HUES64 (cell line): Measurements from ENCODE around the gene SQSTM1.

Experiments used
- H3K27ac ChIP-seq: 2 replicates; pipeline ENCODE4 v1.7.0; 2013; ENCODE audit warnings: low read depth, low read length, inconsistent platforms
- H3K27me3 ChIP-seq: 2 replicates; pipeline ENCODE4 v1.6.1; 2013; ENCODE audit warnings: mild to moderate bottlenecking, low read length; ENCODE audit not compliant: insufficient read depth
- H3K36me3 ChIP-seq: 2 replicates; pipeline ENCODE4 v1.6.1; 2013; ENCODE audit warnings: mild to moderate bottlenecking, low read length; ENCODE audit not compliant: insufficient read depth
- H3K4me1 ChIP-seq: 2 replicates; pipeline ENCODE4 v1.6.1; 2013; ENCODE audit warnings: mild to moderate bottlenecking, low read length, moderate library complexity; ENCODE audit not compliant: insufficient read depth
- H3K4me3 ChIP-seq: 2 replicates; pipeline ENCODE4 v1.5.1; 2013; ENCODE audit warnings: mild to moderate bottlenecking, low read length, moderate library complexity
- H3K9ac ChIP-seq: 2 replicates; pipeline ENCODE4 v1.6.1; 2013; ENCODE audit warnings: mild to moderate bottlenecking, low read depth, low read length
- H3K9me3 ChIP-seq: 2 replicates; pipeline ENCODE4 v1.6.1; 2013; ENCODE audit warnings: low read depth, low read length; ENCODE audit not compliant: insufficient read depth
- WGBS: fragments of 150-250, 120-280 bp; methylation state at CpG from one replicate; pipeline ENCODE4 v1.1.7; 2013; ENCODE audit warnings: missing lambda C conversion rate; 5-methylcytosine and 5-hydroxymethylcytosine counted together

The SQSTM1 gene

GRCh38 chr5:179795049-179795862 lies 25.4 kb upstream of the SQSTM1 start:
- WGBS: 5% methylated on average over 53 of the region's 53 CpGs
- Histone ChIP-seq H3K4me3 (peak overlapping the region; percentile 80), H3K9me3 (no peaks in the 10 kb centered on the region), H3K27me3 (peaks cover 3% of the 10 kb centered on the region; the same call in 1 of the 2 replicates), H3K4me1 (peaks cover 5% of the 10 kb centered on the region), H3K9ac (peak overlapping the region; percentile 75), H3K36me3 (peaks cover 24% of the 10 kb centered on the region), H3K27ac (peak overlapping the region; percentile 46; the same call in 1 of the 2 replicates)

DNA sequence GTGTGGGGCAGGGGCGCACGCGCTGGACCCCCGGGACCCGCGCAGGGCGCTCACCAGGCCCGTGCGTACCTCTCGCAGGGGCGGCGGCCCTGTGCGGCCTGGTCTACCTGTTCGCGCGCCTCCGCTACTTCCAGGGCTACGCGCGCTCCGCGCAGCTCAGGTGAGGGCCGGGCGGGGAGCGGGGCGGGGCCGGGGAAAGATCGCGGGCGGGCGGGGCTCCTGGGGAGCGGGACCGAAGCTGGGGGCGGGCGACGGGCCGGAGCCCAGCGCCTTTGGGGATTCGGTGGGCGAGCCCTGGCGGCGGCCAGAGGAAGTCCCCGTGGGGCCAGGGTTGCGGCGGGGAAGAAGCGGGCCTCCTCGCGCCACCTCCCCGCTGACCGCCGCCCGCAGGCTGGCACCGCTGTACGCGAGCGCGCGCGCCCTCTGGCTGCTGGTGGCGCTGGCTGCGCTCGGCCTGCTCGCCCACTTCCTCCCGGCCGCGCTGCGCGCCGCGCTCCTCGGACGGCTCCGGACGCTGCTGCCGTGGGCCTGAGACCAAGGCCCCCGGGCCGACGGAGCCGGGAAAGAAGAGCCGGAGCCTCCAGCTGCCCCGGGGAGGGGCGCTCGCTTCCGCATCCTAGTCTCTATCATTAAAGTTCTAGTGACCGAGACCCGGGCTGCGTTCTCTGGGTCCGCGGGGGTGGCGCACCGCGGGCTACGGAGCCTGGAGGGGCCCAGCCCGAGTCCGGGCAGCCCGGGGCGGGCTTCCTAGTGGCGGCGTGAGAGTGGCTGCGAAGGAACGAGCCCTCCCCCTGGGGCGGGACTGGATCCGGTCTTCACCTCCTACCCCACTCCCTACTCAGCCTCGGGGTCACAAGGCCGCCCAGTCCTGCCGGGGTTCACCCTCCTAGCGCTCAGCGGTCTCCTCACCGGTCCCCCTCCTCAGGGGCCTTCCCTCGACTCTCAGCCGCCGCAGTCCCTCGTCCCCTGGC lies 24.6 kb upstream of the SQSTM1 start:
- Histone ChIP-seq H3K27ac (peak overlapping the region; percentile 62), H3K9me3 (no peaks in the 10 kb centered on the region), H3K36me3 (peaks cover 24% of the 10 kb centered on the region), H3K27me3 (peaks cover 3% of the 10 kb centered on the region; the same call in 1 of the 2 replicates), H3K9ac (peak overlapping the region; percentile 84), H3K4me1 (peaks cover 5% of the 10 kb centered on the region), H3K4me3 (peak overlapping the region; percentile 80)
- 1% methylated on average over 113 of the region's 113 CpGs for WGBS

DNA sequence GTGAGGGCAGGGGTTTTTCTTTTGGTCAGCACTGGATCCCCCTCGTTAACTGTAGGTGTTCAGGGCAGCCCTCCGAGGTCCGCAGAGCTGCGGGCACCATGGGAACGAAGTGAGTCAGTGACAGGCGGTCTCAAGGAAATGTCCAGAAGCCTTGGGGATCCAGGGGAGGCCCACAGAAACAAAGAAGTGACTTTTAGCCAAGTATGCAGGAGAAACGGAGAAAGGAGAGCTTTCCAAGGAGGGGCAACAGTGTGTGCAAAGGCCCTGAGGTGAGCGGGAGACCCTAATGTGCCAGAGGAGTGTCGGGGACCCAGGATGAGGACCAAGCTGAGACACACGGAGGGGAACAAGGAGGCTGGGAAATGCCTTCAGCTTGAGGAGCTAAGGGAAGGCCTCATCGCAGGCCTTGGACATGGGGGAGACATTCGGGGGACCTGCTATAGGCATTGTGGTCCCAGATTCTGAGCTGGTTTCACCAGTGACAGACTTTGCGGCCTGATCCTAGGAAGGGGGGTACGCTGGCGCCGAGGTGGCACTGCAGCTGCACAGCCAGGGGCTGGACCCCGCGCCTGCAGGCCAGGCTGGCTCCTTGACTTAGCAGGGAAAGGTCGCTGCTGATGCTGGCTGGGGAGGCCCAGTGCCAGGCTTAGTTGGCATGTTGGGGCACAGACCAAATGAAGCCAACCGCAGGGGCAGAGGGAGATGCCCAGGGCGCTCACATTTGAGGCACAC lies 23.7 kb upstream of the SQSTM1 start:
- H3K4me3 ChIP-seq: peak overlapping the region; percentile 80
- peaks cover 24% of the 10 kb centered on the region for H3K36me3 ChIP-seq
- H3K9ac ChIP-seq: peak overlapping the region; percentile 84
- peaks cover 3% of the 10 kb centered on the region; the same call in 1 of the 2 replicates for H3K27me3 ChIP-seq
- 88% methylated on average over 21 of the region's 21 CpGs for WGBS
- peak overlapping the region; percentile 62; the same call in 1 of the 2 replicates for H3K27ac ChIP-seq
- H3K9me3 ChIP-seq: no peaks in the 10 kb centered on the region
- peaks cover 5% of the 10 kb centered on the region for H3K4me1 ChIP-seq

GRCh38 chr5:179797741-179798140 lies 23.0 kb upstream of the SQSTM1 start:
- 96% methylated on average over 30 of the region's 30 CpGs for WGBS
- Histone ChIP-seq H3K27me3 (peaks cover 3% of the 10 kb centered on the region; the same call in 1 of the 2 replicates), H3K36me3 (peaks cover 24% of the 10 kb centered on the region), H3K9ac (no peak overlapping the region), H3K27ac (no peak overlapping the region), H3K4me3 (no peak overlapping the region), H3K4me1 (peaks cover 9% of the 10 kb centered on the region), H3K9me3 (no peaks in the 10 kb centered on the region)

- Histone ChIP-seq H3K4me1 (peaks cover 12% of the 10 kb centered on the region), H3K27ac (no peak overlapping the region), H3K4me3 (no peak overlapping the region), H3K36me3 (peaks cover 24% of the 10 kb centered on the region), H3K9me3 (no peaks in the 10 kb centered on the region), H3K27me3 (peaks cover 3% of the 10 kb centered on the region; the same call in 1 of the 2 replicates), H3K9ac (no peak overlapping the region)
- WGBS: 95% methylated on average over 22 of the region's 23 CpGs
Observed at GRCh38 chr5:179798144-179798770, 22.4 kb upstream of the SQSTM1 start.

DNA sequence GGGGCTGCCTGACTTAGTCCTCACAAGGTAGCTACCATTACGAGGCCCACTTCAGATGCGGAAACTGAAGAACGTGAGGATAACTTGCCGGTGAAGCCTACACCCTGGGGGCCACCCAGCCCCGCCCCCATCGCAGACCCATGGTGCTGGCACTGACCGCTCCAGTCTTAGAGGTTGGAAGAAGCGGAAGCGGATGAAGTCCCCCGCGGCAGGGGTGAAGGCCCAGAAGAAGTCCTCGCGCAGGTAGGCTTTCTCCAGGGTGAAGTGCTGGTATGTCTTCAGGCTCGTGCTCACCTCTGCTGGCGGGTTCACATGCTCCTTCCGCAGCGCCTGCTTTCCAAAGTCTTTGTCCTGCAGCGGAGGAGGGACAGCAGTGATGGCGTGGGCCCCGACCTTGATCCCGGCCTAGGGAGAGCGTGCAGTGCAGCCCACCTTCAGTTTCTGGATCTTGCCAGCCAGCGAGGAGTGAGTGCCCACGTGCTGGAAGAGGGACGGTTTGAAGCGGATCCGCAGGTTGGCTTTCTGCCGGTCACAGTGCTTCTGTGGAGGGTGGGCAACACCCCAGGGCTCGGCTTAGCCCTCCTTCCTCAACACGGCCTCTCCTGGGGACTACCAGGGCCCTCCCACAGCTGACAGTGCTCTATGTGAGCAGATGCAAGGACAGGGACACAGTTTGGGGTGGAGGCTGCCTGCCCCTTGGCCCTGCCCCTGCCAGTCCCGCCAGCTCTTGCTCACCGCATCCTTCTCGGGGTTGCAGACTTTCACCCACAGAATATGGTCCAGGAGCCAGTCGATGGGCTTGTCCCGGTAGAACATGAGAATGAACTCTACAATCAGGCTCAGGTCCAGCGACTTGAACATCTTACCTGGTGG lies 21.7 kb upstream of the SQSTM1 start:
- Histone ChIP-seq H3K4me1 (peaks cover 12% of the 10 kb centered on the region), H3K27ac (no peak overlapping the region), H3K36me3 (peaks cover 24% of the 10 kb centered on the region), H3K4me3 (no peak overlapping the region), H3K27me3 (peaks cover 3% of the 10 kb centered on the region; the same call in 1 of the 2 replicates), H3K9me3 (no peaks in the 10 kb centered on the region), H3K9ac (no peak overlapping the region)
- WGBS: 96% methylated on average over 36 of the region's 36 CpGs

- Histone ChIP-seq H3K27me3 (0 out of 2 replicates have a peak, but pooled peaks cover 2% of the 10 kb centered on the region), H3K27ac (no peak overlapping the region), H3K9ac (no peak overlapping the region), H3K36me3 (peaks cover 24% of the 10 kb centered on the region), H3K4me1 (peaks cover 12% of the 10 kb centered on the region), H3K4me3 (no peak overlapping the region), H3K9me3 (no peaks in the 10 kb centered on the region)
- 90% methylated on average over 5 of the region's 5 CpGs for WGBS
Observed at GRCh38 chr5:179799644-179799973, 21.1 kb upstream of the SQSTM1 start.

- H3K27me3 ChIP-seq: no peaks in the 10 kb centered on the region; the same call in 1 of the 2 replicates
- H3K36me3 ChIP-seq: peaks cover 24% of the 10 kb centered on the region
- no peak overlapping the region for H3K27ac ChIP-seq
- no peak overlapping the region for H3K9ac ChIP-seq
- H3K4me1 ChIP-seq: peaks cover 7% of the 10 kb centered on the region
- no peak overlapping the region for H3K4me3 ChIP-seq
- no peaks in the 10 kb centered on the region for H3K9me3 ChIP-seq
- WGBS: 92% methylated on average over 21 of the region's 21 CpGs
Observed at GRCh38 chr5:179800071-179800695, 20.5 kb upstream of the SQSTM1 start.

DNA sequence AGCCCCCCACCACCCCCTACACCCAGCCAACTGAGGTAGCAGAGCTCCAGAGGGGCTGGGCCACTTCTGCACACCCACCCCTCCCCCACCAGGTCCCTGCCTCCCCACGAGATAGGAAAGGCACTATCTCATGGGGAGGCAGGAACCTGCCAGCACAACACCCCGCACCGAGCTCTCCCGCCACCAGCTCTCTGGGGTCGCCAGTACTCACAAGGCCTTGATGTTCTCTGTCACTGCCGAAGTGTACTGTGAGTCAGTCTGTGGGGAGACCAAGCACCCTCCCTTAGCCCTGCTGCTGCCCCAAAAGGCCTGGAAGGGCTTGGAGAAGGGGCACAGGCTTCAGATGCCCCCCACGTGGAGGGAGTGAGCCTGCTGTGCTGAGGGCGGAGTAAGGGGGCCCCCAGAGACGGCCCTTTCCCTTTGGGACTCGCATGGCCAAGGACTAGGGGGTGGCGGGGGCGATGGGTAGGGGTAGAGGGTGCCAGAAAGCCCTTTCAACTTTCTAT lies 20.0 kb upstream of the SQSTM1 start:
- peaks cover 7% of the 10 kb centered on the region; the same call in 1 of the 2 replicates for H3K4me1 ChIP-seq

More for the DNA sequence above, 20.0 kb upstream of the SQSTM1 start:
- H3K9me3 ChIP-seq: no peaks in the 10 kb centered on the region
- 88% methylated on average over 12 of the region's 12 CpGs for WGBS
- no peak overlapping the region for H3K27ac ChIP-seq
- H3K36me3 ChIP-seq: peaks cover 24% of the 10 kb centered on the region
- no peak overlapping the region for H3K9ac ChIP-seq
- no peaks in the 10 kb centered on the region; the same call in 1 of the 2 replicates for H3K27me3 ChIP-seq
- no peak overlapping the region for H3K4me3 ChIP-seq
